ENCODE results near the gene DOK7.
"Not testable (repeated sequence)": the region's sequence is repeated elsewhere in the genome, so short reads cannot be mapped to it uniquely, and the experiment has no call there.

Gene DOK7

DNA sequence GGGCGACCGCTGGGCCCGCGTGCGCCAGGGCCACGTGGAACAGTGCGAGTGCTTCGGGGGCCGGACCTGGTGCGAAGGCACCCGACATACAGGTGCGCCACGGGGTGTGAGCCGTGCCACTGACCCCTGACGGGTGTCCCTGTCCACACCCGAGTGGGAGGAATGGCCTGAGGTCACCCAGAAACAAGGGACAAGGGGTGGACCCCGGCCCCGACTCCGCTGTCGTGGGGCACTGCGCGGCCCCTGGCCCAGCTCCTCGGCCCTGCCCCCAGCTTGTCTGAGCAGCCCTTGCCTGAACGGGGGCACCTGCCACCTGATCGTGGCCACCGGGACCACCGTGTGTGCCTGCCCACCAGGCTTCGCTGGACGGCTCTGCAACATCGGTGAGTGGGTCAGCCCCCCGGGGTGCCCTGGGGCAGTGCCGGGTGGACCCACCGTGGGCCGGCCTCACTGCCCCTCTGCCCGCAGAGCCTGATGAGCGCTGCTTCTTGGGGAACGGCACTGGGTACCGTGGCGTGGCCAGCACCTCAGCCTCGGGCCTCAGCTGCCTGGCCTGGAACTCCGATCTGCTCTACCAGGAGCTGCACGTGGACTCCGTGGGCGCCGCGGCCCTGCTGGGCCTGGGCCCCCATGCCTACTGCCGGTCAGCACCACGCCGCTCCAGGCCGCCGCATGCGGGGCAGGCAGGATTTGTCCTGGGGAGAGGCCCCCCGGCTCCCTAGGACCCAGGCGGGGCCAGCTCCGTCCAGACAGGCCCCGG lies 18.6 kb upstream of the DOK7 start:
- ATAC-seq, result no peak

DNA sequence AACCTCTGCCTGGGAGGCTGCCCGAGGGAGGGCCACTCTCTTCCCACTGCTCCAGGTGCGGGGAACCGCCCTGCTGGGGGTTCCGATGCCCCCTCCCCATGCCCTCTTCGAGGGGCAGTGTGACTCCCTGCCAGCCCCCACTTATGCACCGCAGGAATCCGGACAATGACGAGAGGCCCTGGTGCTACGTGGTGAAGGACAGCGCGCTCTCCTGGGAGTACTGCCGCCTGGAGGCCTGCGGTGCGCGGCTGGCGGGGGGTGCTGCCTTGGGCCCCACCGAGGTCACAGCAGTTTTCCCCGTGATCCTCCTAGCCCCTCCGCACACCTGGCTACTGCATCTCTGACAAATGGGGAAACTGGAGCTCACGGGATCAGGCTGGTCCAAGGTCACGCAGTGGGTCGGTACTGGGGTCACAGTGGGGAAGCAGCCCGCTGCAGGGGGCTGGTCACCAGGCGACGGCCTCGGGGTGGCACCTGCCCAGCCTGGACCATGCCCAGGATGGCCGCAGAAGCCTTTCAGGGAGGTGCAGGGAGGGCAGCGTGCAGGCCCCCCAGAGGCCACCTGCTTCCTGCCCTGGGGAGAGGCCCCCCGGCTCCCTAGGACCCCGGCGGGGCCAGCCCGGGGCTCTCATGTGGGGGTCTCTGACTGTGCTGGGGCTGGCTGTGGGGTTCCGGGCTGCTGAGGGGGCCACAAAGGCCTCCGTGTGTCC lies 17.8 kb upstream of the DOK7 start:
- no peak for ATAC-seq

DNA sequence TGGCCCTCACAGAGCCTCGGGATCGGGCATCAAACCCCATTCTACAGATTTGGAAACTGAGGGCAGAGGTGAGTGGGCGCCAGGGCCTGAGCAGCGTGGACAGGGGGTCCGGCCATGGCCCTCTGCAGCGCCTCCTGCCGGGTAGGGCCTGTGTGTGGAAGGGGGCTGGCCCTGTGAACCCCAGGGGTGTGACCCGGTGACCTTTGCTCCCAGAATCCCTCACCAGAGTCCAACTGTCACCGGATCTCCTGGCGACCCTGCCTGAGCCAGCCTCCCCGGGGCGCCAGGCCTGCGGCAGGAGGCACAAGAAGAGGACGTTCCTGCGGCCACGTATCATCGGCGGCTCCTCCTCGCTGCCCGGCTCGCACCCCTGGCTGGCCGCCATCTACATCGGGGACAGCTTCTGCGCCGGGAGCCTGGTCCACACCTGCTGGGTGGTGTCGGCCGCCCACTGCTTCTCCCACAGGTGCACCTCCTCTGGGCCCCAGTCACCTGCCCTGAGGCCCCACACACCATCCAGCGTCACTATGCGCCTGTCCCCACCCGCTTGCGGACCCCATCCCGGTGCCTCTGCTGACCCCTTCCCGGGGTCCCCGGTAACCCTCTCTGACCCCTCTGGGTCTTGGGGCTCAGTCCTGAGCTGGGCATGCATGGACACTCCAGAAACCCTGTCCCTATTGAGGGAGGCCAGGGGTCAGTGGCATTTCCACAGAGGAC lies 17.1 kb upstream of the DOK7 start:
- ATAC-seq, result no peak

DNA sequence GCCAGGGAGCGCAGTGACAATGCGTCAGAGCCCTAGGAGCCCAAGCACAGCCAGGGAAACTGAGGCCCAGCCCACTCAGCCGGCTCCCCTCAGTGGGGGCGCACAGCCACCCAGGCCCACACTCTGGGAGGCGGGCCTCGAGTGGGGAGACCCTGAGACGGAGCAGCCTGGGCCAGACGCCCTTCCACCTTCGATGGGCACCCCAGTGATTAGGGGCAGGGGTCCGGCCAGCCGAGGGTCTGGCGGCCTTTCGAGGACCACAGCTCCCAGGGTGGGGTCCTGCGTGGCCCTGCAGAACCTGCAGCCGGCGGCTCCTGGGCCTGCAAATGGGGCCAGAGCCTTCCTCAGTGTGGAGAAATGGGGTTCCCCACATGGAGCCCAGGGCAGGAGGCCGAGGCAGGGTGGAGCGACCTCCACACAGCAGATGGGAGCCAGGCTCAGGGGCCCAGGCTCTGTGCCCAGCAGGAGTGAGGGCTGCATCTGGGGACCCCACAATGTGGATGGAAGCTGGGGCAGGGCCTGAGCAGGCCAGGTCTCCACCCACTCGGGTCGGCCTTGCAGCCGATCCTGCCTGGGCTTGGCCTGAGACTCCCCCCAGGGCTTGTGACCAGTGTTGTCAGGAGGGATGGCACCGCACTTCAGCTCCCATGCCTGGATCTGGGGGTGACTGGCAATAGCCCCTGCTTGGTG lies 16.3 kb upstream of the DOK7 start:
- ATAC-seq, result no peak

DNA sequence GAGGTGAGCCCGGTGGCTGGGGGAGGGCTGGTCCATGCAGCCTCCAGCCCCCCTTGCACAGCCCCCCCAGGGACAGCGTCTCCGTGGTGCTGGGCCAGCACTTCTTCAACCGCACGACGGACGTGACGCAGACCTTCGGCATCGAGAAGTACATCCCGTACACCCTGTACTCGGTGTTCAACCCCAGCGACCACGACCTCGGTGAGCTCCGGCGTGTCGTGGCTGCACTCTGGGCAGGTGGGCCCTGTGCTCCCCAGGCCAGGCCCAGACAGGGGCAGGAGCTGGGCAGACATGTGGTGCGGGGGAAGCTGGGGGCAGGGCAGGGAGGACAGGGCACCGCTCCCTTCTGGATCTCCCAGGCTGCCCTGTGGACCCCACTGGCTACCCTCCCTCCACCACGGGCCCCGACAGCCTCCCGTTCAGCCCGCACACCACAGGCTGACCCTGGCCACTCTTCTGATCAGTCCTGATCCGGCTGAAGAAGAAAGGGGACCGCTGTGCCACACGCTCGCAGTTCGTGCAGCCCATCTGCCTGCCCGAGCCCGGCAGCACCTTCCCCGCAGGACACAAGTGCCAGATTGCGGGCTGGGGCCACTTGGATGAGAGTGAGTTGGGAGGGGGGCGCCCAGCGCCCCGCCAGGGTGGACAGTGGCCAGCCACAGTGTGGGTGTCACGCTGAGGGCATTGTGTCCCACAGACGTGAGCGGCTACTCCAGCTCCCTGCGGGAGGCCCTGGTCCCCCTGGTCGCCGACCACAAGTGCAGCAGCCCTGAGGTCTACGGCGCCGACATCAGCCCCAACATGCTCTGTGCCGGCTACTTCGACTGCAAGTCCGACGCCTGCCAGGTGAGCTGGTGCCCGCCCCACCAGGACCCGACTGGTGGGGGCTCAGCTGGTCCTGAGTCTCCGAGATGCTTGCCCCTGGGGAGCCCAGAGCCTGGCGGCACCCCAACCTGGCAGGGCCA lies 15.4 kb upstream of the DOK7 start:
- ATAC-seq, result no peak

DNA sequence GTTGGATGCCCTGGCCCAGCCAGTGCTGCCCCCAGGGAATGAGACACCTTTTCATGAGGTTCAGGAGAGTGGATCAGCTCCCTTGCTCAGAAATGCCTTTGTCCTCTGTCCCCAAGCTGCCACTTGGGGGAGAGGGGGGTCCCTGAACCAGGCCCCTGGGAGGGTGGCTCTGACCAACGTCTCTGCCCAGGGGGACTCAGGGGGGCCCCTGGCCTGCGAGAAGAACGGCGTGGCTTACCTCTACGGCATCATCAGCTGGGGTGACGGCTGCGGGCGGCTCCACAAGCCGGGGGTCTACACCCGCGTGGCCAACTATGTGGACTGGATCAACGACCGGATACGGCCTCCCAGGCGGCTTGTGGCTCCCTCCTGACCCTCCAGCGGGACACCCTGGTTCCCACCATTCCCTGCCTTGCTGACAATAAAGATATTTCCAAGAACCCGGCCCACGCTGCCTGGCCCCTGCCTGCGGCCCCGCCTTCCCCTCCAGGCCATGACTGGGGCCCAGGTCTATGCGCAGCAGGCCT lies 14.0 kb upstream of the DOK7 start:
- no peak for ATAC-seq

DNA sequence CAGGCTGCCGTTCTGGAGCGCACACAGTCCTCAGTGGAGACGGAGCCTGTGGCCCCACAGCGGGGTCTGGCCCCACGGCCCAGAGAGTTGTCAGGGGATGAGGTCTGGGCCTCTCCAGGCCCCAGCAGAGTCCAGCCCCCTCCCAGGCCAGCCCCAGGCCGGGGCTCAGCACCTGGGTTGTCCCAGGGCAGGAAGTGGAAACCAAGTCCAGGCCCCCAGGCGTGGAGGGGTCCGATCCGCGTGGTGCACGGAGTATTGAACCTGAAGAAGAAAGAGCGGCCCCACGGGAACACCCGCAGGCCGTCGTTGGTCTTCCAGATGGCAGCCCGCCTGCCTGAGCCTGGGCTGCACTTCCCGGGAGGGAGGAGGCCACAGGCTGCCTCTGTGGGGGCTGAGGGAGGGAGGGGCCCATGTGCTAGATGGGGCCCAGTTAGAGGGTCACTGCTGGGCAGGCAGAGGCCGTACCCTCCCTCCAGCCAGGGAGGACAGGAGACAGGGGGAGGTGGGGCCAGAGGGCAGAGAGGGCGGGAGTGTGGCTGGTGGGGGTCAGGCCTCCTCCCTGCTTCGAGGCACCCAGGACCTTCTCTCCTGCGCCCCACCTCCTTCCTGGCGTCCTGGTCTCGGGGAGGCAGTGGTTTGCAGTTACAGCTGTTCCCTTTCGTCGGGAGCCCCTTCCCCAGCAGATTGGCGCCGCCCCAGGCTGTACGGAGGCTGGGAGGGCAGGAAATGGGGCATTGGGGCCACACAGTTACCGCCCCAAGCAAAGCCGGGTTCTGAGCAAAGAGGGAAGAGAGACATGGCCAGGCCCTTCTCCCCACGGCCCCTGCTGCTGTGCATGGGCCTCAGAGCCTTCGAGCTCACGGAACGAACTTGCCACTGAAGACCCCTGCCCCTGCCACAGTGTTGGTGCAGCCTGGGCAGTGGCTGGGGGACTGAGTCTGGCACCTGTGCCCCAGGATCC lies 13.3 kb upstream of the DOK7 start:
- ATAC-seq, result no peak

DNA sequence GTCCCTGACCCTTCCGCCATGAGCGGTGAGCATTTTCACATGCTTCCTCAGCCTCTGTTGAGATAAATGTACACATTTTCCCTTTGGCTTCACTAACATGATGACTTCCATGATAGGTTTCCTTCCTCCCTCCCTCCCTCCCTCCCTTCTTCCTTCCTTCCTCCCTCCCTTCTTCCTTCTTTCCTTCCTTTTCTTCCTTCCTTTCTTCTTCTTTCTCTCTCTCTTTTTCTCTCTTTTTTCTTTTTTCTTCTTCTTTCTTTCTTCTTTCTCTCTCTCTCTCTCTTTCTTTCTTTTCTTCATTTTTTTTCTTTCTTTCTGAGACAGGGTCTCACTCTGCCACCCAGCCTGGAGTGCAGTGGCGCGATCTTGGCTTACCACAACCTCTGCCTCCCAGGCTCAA lies 12.5 kb upstream of the DOK7 start:
- no peak for ATAC-seq

DNA sequence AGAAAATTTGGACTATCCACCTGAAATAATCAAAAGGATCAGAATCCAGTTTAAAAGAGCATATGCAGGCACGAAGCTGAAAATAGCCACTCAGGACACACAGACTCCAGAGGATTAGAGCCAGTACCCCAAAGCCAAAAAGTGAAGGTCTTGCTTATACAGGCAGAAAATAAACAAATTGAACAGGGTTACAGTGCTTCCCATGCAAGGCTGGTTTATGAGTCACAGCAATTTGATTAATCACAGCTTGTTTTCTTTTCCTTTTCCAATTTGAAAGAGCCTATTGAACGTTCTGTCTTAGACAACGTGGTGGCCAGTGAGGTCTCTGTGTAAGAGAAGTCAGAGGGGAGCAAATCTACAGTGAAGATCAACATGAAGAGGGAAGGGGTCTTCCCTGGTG lies 11.2 kb upstream of the DOK7 start:
- ATAC-seq, result no peak

DNA sequence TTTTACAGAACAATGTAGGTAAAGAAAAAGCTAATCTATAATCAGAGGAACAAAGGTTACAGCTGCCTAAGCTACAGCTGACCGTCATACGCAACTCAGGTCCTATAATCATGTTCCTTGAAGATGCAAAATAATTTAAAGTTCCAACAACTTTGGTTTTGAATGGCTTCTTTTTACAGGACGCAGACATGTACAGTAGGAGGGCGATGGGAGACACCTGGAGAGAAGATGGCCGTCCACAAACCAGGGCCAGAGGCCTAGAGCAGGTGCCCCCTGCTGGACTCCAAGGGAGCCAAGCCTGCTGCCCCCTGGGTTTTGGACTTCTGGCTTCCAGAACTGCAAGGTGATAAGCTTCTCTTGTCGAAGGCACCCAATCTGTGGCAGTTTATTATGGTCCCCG lies 10.7 kb upstream of the DOK7 start:
- no peak for ATAC-seq

DNA sequence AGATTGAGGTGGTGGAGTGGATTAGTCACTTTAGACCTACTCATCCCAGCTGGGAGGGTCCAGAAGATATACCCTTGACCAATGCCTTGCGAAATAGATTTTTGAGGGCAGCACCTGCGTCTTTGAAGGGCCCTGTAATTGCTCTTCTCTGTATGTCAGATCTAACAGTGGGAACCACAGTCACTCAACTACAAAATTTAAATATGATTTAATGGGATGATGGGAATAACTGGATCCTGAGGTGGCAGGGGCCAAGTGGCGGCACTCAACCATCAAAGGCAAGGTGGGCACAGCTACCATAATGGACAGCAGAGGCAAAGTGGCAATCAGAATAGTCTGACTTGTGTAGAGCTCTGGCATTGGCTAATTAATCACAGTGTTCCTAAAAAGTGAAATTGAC lies 7.5 kb upstream of the DOK7 start:
- ATAC-seq, result not testable (repeated sequence)

DNA sequence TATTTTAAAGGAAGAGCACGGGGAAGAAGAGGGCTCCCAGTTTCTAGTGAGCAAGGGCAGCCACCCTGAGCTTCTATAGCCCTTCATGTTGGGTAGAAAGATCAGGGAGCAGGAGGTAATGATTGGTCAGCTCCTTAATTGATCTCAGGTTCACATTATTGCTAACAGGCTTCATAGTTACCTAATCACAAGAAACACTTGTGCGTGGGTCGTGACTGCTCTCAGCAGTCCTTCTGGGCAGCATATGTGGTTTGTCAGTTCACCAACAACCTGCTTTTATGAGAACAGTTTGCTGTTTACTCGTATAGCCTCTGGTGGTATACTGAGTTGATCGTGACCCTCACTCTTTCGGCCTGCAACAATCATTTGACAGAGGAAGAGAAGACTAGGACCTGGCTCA lies 4.7 kb upstream of the DOK7 start:
- ATAC-seq, result no peak

DNA sequence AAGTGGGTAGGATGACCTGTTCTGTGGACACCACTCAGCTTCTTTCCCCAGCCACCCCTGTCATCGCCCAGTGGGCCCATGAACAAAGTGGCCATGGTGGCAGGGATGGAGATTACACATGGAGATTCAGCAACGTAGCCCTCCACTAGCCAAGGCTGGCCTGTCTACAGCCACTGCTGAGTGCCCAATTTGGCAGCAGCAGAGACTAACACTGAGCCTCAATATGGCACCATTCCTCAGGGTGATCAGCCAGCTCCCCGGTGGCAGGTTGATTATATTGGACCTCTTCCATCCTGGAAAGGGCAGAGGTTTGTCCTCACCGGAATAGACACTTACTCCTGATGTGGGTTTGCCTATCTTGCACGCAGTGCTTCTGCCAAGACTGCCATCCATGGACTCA lies 4.0 kb upstream of the DOK7 start:
- ATAC-seq, result not testable (repeated sequence)

DNA sequence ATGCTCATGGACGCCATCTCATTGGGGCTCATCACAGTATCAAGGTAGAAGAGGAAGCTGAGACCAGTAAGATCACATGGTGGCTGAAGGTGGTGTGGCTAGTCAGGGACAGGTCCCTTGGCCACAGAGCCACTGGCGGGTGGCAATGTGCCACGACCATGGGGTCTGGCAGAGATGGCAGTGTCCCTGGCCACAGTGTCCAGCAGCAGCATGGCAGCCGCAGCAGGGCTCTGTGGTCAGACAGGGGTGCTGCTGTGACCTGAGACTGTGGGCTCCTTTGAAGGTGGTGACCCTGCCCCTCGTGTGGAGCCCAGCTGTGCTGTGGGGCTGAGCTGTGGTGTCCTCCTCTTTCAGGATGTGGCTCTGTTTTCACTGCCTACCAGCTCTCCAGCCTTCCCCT lies 2.2 kb upstream of the DOK7 start:
- ATAC-seq, result no peak

DNA sequence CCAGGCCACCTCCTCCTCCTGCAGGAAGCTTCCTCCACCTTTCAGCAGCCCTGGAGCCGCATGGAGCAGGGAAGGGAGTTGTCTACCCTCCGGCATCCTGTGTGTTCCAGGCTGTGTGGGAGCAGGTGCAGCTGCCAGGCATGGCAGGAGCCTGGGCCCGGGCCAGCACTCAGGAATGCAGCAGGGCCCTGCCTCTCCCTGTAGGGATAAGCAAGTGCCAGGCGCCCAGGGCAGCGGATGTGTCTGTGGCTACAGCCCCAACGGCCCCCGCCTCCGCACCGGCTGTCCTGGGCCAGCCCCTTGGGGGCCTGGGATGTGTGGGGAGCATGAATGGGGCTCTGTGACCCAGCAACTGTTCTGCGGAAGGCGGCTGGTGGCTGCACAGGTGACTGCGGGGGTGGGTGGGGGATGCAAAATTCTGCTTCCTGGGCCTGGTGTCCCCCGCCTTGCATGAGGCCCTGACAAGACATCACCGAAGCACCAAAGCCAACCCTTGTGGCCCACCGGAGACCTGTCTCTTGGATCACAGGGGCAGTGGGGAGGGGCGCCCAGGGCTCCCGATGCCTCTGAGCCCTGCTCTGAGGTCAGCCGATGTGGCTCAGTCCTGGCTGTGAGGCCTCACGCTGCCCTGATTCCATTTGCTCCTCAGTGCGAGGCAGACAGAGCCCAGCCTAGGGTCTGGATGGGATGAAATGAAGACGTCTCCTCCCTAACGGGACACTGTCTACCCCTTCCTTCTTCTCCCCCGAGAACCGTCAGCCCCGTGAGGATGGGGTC lies 1.4 kb upstream of the DOK7 start:
- ATAC-seq, result no peak

DNA sequence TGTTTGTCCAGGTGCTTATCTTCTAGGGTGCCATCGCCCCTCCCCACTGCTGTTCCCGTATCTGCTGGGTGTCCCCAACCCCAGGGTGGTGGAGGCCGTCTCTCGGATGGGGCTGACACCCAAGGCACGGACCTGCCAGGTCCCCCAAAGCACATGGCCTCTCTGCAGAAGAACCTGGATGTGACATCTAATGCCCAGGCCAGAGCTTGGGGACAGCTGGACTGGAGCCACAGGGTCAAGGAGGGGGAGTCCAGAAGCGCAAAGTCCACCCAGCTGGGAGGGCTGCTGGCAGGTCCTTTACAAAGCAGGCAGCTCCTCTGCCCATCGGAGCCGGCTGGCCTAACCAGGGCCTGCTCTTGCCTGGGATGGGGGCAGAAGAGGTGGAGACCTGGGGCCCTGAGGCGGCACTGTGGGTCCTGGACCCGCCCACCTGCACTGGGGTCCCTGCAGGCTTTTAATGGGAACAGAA lies 751 bp upstream of the DOK7 start:
- no peak for ATAC-seq

DNA sequence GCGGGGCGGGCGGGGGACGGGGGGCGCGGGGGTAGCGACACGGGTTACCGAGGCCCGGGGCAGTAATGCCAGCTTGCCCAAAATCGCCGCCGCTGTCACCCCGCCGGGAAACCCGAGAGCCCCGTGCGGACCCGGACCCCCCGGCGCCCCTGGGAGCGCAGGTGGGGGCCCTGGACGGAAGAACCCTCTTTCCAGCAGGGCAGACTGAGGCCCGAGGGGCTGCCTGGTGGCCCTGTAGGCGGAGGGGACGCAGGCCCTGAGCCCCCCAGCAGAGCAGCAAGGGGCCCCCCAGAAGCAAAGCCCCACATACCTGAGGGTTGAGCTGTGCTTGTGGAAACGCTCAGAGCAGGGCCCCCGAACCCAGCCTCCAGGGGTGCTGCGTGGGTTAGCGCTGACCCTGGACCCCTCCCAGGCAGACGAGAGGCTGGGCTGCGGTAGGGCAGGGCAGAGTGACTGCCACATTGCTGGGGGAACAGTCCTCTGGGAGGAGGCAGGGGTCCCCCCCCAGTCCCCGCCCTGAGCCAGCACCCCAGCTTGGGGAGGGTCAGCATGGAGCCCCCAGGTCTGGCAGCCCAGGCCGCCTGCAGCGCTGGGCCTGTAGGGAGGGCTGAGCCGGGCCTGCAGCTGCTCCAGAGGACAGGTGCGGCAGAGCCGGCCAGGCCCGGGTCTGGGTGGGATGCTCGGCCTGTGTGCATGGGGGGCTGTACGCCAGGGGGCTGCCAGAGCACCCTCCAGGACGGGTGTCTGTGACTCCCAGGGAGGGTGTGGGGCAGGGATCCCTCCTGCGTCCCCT lies 646 bp downstream of the DOK7 start:
- no peak for ATAC-seq

DNA sequence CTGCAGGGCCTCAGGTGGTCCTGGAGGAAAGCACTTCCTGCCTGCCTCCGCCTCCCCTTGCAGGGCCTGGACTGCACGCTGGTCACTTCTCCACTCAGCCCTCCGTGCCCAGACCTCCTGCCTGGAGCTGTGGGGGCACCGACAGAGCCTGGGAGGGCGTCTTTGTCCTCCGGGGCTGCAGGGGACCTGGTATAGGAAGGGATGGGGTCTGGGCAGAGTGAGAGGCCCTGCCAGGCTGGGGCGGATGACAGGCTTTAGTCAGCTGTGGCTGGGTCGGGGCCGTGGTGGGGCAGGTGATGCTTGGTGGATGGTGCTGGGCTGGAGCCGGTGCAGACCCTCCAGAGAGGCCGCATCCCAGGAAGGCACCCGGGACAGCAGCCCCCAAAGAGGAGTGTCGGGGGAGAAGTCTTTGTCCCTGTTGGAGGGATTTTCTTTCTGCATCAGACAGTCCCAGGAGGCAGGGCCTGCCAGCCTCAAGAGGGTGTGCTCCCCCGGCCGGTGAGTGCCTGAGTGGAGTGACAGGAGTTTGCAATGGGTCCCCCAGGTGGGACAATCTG lies 1.3 kb downstream of the DOK7 start:
- ATAC-seq, result no peak
